GM12892 (cell line): ENCODE results near the gene ABHD4.

Source experiments
- POLR2AphosphoS5 ChIP-seq: IDR thresholded peaks from 2 replicates; pipeline ENCODE4 v1.6.1; 2011; ENCODE audit warnings: low read depth, low read length, control low read depth
- TAF1 ChIP-seq: IDR thresholded peaks from 2 replicates; pipeline ENCODE4 v1.6.1; 2011; ENCODE audit warnings: low read depth, mild to moderate bottlenecking, control low read depth, low read length, borderline replicate concordance

GRCh38 chr14:22601996-22602395 is 3.9 kb downstream of the ABHD4 start:
- TF ChIP-seq POLR2AphosphoS5 (no peak), TAF1 (no peak)
